NB4 (cell line): ENCODE measurements around the gene SLC27A1.

Source experiments
- POLR2A ChIP-seq: IDR thresholded peaks from 2 replicates; pipeline ENCODE4 v1.6.1; 2011; ENCODE audit warnings: mild to moderate bottlenecking; ENCODE audit not compliant: insufficient read length; ENCODE audit errors: extremely low read depth
- TF ChIP-seq, protein P1 (sequence below): IDR thresholded peaks from one replicate; pipeline ENCODE4 v1.5.1; 2012; ENCODE audit warnings: low read depth, low read length
- TF ChIP-seq, protein P2 (sequence below): IDR thresholded peaks from 2 replicates; pipeline ENCODE4 v1.6.1; 2011; ENCODE audit warnings: low read depth, low read length

DNA sequence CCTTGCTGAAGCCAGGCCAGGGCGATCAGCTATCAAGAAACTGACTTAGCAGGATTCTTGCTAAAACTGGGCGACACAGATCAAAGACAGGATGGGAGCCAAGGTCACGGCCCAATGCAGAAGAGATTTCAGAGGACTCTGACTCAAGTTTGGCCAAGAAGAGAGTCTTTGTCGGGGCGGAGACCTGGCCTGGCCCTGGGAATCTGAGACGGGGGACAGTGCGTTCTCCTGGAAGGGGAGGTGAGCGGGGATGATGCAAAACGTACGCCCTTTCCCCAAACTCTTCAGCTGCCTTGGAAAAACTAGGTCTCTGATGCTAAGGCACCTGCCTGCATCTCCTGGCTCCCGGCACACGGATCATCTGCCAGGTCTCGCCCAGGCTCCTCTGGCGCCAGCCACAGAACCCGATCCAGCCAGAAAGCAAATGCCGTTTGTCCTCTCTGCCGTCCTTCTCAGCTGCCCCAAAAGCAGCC is 40.6 kb upstream of the SLC27A1 start:
- TF ChIP-seq, protein P1, sequence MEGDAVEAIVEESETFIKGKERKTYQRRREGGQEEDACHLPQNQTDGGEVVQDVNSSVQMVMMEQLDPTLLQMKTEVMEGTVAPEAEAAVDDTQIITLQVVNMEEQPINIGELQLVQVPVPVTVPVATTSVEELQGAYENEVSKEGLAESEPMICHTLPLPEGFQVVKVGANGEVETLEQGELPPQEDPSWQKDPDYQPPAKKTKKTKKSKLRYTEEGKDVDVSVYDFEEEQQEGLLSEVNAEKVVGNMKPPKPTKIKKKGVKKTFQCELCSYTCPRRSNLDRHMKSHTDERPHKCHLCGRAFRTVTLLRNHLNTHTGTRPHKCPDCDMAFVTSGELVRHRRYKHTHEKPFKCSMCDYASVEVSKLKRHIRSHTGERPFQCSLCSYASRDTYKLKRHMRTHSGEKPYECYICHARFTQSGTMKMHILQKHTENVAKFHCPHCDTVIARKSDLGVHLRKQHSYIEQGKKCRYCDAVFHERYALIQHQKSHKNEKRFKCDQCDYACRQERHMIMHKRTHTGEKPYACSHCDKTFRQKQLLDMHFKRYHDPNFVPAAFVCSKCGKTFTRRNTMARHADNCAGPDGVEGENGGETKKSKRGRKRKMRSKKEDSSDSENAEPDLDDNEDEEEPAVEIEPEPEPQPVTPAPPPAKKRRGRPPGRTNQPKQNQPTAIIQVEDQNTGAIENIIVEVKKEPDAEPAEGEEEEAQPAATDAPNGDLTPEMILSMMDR, result no peak
- no peak for TF ChIP-seq POLR2A
- TF ChIP-seq, protein P2, sequence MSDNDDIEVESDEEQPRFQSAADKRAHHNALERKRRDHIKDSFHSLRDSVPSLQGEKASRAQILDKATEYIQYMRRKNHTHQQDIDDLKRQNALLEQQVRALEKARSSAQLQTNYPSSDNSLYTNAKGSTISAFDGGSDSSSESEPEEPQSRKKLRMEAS, result no peak
